Adipocyte (in vitro differentiated cells): ENCODE measurements around the gene SYNDIG1.
A peak's percentile ranks its signal among the peaks of the same experiment; 100 is the strongest.

Source experiments
- DNase-seq: peaks from one replicate; pipeline ENCODE4 v3.0.0-alpha.2; 2015; ENCODE audit warnings: low read depth
- H3K27me3 ChIP-seq: replicated peaks from 2 replicates; pipeline ENCODE4 v1.7.0; 2013; ENCODE audit warnings: mild to moderate bottlenecking, low read length, moderate library complexity; ENCODE audit not compliant: control insufficient read depth, insufficient read depth
- H3K36me3 ChIP-seq: 2 replicates; pipeline ENCODE4 v1.7.0; 2013; ENCODE audit warnings: low read length, mild to moderate bottlenecking, moderate library complexity; ENCODE audit not compliant: control insufficient read depth, insufficient read depth, severe bottlenecking
- H3K4me1 ChIP-seq: 2 replicates; pipeline ENCODE4 v1.7.0; 2013; ENCODE audit warnings: mild to moderate bottlenecking, low read length, moderate library complexity; ENCODE audit not compliant: control insufficient read depth, insufficient read depth
- H3K4me3 ChIP-seq: 2 replicates; pipeline ENCODE4 v1.7.0; 2013; ENCODE audit warnings: mild to moderate bottlenecking, low read length, moderate library complexity
- H3K9ac ChIP-seq: 2 replicates; pipeline ENCODE4 v1.7.0; 2013; ENCODE audit warnings: mild to moderate bottlenecking, low read length, moderate library complexity
- H3K9me3 ChIP-seq: 2 replicates; pipeline ENCODE4 v1.7.0; 2013; ENCODE audit warnings: mild to moderate bottlenecking, low read length, moderate library complexity; ENCODE audit not compliant: control insufficient read depth

Gene SYNDIG1

GRCh38 chr20:24668384-24668702 lies 198.9 kb downstream of the SYNDIG1 start:
- Histone ChIP-seq H3K4me3 (no peak overlapping the region), H3K4me1 (peaks cover 14% of the 10 kb centered on the region), H3K9me3 (no peaks in the 10 kb centered on the region), H3K27me3 (peaks cover 13% of the 10 kb centered on the region), H3K9ac (no peak overlapping the region), H3K36me3 (no peaks in the 10 kb centered on the region)
- no peak for DNase-seq

- DNase-seq: no peak
- Histone ChIP-seq H3K4me1 (peaks cover 19% of the 10 kb centered on the region), H3K9ac (no peak overlapping the region), H3K9me3 (no peaks in the 10 kb centered on the region), H3K27me3 (peaks cover 13% of the 10 kb centered on the region), H3K4me3 (no peak overlapping the region), H3K36me3 (no peaks in the 10 kb centered on the region)
Measured at GRCh38 chr20:24668791-24669190, 199.4 kb downstream of the SYNDIG1 start.

- peaks cover 9% of the 10 kb centered on the region for H3K27me3 ChIP-seq
- no peaks in the 10 kb centered on the region for H3K36me3 ChIP-seq
- no peak overlapping the region for H3K4me3 ChIP-seq
- H3K4me1 ChIP-seq: peaks cover 22% of the 10 kb centered on the region
- H3K9me3 ChIP-seq: no peaks in the 10 kb centered on the region
- H3K9ac ChIP-seq: no peak overlapping the region
- DNase-seq: no peak
Measured at GRCh38 chr20:24669701-24670100, 200.3 kb downstream of the SYNDIG1 start.

GRCh38 chr20:24670341-24670872 lies 201.0 kb downstream of the SYNDIG1 start:
- Histone ChIP-seq H3K27me3 (peaks cover 4% of the 10 kb centered on the region), H3K4me3 (no peak overlapping the region), H3K4me1 (peaks cover 22% of the 10 kb centered on the region), H3K9ac (no peak overlapping the region), H3K36me3 (no peaks in the 10 kb centered on the region), H3K9me3 (no peaks in the 10 kb centered on the region)
- DNase-seq: no peak

- Histone ChIP-seq H3K36me3 (no peaks in the 10 kb centered on the region), H3K27me3 (peaks cover 4% of the 10 kb centered on the region)
Measured at GRCh38 chr20:24670981-24671380, 201.6 kb downstream of the SYNDIG1 start.

GRCh38 chr20:24672181-24672880 lies 202.9 kb downstream of the SYNDIG1 start:
- peaks cover 22% of the 10 kb centered on the region for H3K4me1 ChIP-seq
- DNase-seq: no peak

More at GRCh38 chr20:24670981-24671380, 201.6 kb downstream of the SYNDIG1 start:
- Histone ChIP-seq H3K4me1 (peaks cover 22% of the 10 kb centered on the region), H3K9me3 (no peaks in the 10 kb centered on the region), H3K9ac (no peak overlapping the region), H3K4me3 (no peak overlapping the region)
- DNase-seq: no peak

GRCh38 chr20:24672886-24673677 lies 203.7 kb downstream of the SYNDIG1 start:
- peak overlapping the region; percentile 20 for H3K4me3 ChIP-seq
- H3K4me1 ChIP-seq: peaks cover 22% of the 10 kb centered on the region
- peak; percentile 90 for DNase-seq
- H3K27me3 ChIP-seq: no peaks in the 10 kb centered on the region
- no peaks in the 10 kb centered on the region for H3K36me3 ChIP-seq
- peak overlapping the region; percentile 77 for H3K9ac ChIP-seq
- no peaks in the 10 kb centered on the region for H3K9me3 ChIP-seq

More at GRCh38 chr20:24672181-24672880, 202.9 kb downstream of the SYNDIG1 start:
- no peaks in the 10 kb centered on the region for H3K9me3 ChIP-seq
- peak overlapping the region; percentile 72 for H3K9ac ChIP-seq
- H3K27me3 ChIP-seq: no peaks in the 10 kb centered on the region
- H3K36me3 ChIP-seq: no peaks in the 10 kb centered on the region
- no peak overlapping the region for H3K4me3 ChIP-seq

- Histone ChIP-seq H3K9me3 (no peaks in the 10 kb centered on the region), H3K27me3 (no peaks in the 10 kb centered on the region), H3K36me3 (no peaks in the 10 kb centered on the region), H3K4me1 (peaks cover 22% of the 10 kb centered on the region), H3K9ac (peak overlapping the region; percentile 77), H3K4me3 (no peak overlapping the region)
- peak; percentile 36 for DNase-seq
Measured at GRCh38 chr20:24673678-24674570, 204.5 kb downstream of the SYNDIG1 start.

GRCh38 chr20:24674921-24675605 lies 205.6 kb downstream of the SYNDIG1 start:
- Histone ChIP-seq H3K9ac (no peak overlapping the region), H3K27me3 (no peaks in the 10 kb centered on the region), H3K4me1 (peaks cover 22% of the 10 kb centered on the region), H3K36me3 (no peaks in the 10 kb centered on the region), H3K9me3 (no peaks in the 10 kb centered on the region), H3K4me3 (no peak overlapping the region)
- no peak for DNase-seq

GRCh38 chr20:24675651-24676352 lies 206.4 kb downstream of the SYNDIG1 start:
- no peaks in the 10 kb centered on the region for H3K36me3 ChIP-seq
- H3K27me3 ChIP-seq: no peaks in the 10 kb centered on the region
- H3K4me3 ChIP-seq: no peak overlapping the region
- H3K9ac ChIP-seq: no peak overlapping the region
- H3K4me1 ChIP-seq: peaks cover 22% of the 10 kb centered on the region
- no peaks in the 10 kb centered on the region for H3K9me3 ChIP-seq
- no peak for DNase-seq
